Stomach smooth muscle (tissue), 2 donors: ENCODE measurements around the gene TRPM2.

Experiments used
- H3K27ac ChIP-seq: one replicate; pipeline ENCODE4 v1.7.0; 2013; ENCODE audit warnings: mild to moderate bottlenecking, low read length, inconsistent platforms
- H3K27me3 ChIP-seq, 2 donors: one replicate each; pipeline ENCODE4 v1.7.0; 2013; ENCODE audit warnings: low read length in 2 of 2; ENCODE audit not compliant: insufficient read depth in 2 of 2, control insufficient read depth in 1 of 2
- H3K36me3 ChIP-seq, 2 donors: one replicate each; pipeline ENCODE4 v1.7.0; 2013; ENCODE audit warnings: low read length in 2 of 2; ENCODE audit not compliant: control insufficient read depth in 2 of 2, insufficient read depth in 2 of 2
- H3K4me1 ChIP-seq: one replicate; pipeline ENCODE4 v1.7.0; 2013; ENCODE audit warnings: low read length; ENCODE audit not compliant: control insufficient read depth, insufficient read depth
- H3K4me3 ChIP-seq, 2 donors: one replicate each; pipeline ENCODE4 v1.7.0; 2013; ENCODE audit warnings: low read length in 2 of 2
- H3K9ac ChIP-seq, 2 donors: one replicate each; pipeline ENCODE4 v1.7.0; 2013; ENCODE audit warnings: low read length in 2 of 2, mild to moderate bottlenecking in 1 of 2
- H3K9me3 ChIP-seq, 2 donors: one replicate each; pipeline ENCODE4 v1.7.0; 2013; ENCODE audit warnings: low read length in 2 of 2; ENCODE audit not compliant: control insufficient read depth in 2 of 2
- donor health status: healthy.
- donor health status: Pancreatic carcinoma.

TRPM2 gene

DNA sequence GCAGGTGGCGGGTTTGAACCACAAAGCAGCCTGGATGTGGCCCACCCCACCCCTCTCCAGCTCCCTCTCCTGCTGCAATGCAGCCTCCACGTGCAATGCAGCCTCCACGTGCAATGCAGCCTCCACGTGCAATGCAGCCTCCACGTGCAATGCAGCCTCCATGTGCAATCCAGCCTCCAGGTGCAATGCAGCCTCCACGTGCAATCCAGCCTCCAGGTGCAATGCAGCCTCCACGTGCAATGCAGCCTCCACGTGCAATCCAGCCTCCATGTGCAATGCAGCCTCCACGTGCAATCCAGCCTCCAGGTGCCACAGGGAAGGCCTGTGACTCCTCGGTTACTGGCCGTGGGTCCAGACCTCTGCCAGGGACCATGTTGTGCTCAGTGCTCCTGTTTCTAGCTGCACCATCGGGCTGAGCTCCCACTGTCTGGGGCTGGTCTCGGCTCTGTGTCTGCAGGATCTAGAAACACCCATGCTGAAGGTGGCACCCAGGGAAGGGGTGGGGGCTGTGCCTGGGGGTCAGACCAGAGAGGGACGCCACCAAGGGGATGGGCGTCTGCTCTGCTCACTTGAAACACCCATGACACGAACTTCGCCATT lies 90.0 kb downstream of the TRPM2 start:
- H3K9ac ChIP-seq = no peak overlapping the region
- H3K27ac ChIP-seq = no peak overlapping the region
- peaks cover 17% of the 10 kb centered on the region for H3K4me1 ChIP-seq
- H3K27me3 ChIP-seq = no peaks in the 10 kb centered on the region
- no peak overlapping the region for H3K4me3 ChIP-seq
- H3K36me3 ChIP-seq = no peaks in the 10 kb centered on the region
- no peaks in the 10 kb centered on the region for H3K9me3 ChIP-seq

DNA sequence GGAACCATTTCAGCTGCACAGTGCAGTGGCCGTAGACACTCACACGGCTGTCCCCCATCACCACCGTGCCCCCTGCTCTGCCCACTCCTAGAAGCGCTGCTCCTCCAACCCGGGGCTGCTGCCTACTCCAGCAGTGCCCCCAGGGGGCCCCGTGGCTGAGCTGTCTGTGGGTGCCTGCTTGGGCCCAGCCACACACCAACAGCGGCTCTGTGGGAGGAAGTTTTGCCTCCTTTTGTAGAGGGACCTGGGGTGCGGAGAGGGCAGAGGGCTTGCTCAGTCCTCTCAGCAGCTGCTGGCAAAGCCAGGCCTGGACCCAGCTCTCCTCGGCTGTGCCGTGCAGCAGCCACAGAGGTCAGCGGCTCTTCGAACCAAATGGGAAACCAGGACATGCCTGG lies 90.5 kb downstream of the TRPM2 start:
- H3K27ac ChIP-seq = no peak overlapping the region
- H3K4me1 ChIP-seq = peaks cover 18% of the 10 kb centered on the region
- no peaks in the 10 kb centered on the region for H3K9me3 ChIP-seq
- H3K9ac ChIP-seq = no peak overlapping the region
- no peaks in the 10 kb centered on the region for H3K27me3 ChIP-seq
- H3K36me3 ChIP-seq = no peaks in the 10 kb centered on the region
- H3K4me3 ChIP-seq = no peak overlapping the region

DNA sequence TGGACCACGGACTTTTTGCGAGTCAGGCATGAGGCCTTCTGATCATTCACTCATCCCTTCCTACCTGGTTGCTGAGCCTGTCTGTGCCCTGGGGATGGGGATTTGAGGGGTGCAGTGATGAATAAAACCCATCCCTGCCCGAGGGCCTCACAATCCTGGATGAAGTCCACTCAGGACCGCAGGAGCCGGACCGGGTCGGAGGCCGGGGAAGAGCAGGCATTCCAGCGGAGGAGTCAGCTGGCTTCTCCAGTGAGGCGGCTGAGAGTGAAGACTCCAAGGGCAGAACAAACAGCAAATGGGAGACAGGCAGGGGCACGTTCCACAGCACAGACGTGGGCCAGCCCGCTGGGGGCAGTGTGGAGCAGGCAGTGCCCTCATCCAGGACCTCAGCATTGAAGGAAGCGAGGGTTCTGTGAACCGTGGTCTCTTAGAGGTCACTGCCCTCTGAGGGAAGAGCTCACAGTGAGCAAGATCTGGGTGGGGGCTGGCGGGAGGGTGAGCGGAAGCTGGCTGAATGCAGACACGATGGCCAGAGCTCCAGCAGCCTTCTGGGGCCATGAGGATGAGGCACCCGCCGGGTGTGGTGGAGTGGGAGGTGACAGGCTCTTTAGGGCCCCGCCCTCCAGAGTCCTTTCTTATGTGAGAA lies 91.0 kb downstream of the TRPM2 start:
- H3K27me3 ChIP-seq = no peaks in the 10 kb centered on the region
- no peak overlapping the region for H3K4me3 ChIP-seq
- no peak overlapping the region for H3K9ac ChIP-seq
- peaks cover 18% of the 10 kb centered on the region for H3K4me1 ChIP-seq
- H3K27ac ChIP-seq = no peak overlapping the region
- H3K36me3 ChIP-seq = no peaks in the 10 kb centered on the region
- H3K9me3 ChIP-seq = no peaks in the 10 kb centered on the region

DNA sequence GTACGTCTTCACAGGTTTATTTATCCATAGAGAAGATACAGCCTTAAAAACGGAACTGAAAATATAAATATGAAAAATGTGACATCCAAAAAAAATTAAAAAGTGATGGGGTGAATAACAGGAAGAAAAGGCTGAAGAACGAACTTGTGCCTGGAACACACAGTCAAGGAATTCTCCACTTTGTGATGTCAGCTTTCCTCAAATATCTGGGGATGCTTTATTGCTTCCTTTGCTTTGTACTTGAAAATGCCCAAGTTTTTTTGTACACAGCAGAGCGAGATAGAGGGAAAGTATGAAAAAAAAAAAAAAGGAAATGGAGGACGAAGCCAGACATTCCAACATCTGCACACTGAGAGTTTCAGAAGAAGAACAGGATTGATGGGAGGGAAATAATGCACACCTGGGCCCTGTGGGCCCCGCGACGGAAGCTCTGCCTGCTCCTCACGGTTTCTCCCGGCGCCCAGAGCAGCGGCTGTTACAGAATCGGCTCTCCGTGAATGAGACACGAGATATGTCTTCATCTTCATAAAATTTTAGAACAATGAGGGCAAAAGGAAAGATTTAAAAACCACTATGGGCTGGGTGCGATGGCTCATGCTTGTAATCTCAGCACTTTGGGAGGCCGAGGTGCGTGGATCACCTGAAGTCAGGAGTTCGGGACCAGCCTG lies 91.9 kb downstream of the TRPM2 start:
- no peaks in the 10 kb centered on the region for H3K36me3 ChIP-seq
- no peak overlapping the region for H3K9ac ChIP-seq
- H3K9me3 ChIP-seq = no peaks in the 10 kb centered on the region
- no peak overlapping the region for H3K27ac ChIP-seq
- no peaks in the 10 kb centered on the region for H3K27me3 ChIP-seq
- H3K4me1 ChIP-seq = peaks cover 24% of the 10 kb centered on the region
- H3K4me3 ChIP-seq = no peak overlapping the region

DNA sequence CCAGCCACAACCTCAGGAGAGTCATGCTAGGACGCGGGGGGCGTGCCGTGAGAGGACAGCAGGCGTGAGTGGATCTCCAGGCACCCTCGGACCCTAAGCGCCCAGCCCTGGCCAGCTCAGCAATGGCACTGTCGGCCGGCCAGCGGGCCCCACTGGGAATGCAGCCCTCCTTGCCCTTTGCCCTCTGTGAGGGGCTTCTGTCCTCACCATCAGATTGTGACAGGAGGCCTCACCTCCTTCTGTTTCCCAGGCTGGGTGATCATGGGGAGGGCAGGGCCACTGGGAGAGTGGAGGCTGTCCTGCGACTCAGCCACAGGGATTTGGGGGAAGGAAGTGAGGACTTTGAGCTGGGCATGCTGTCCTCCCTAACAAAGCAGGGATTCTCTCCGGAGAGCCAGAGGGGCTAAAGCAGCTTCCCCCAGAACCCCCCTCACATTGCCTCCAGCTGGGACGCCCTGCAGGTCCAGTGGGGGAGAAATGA lies 95.3 kb downstream of the TRPM2 start:
- Histone ChIP-seq H3K27ac (peak overlapping the region; percentile 55), H3K27me3 (no peaks in the 10 kb centered on the region), H3K9ac (no peak overlapping the region), H3K4me1 (peaks cover 23% of the 10 kb centered on the region), H3K9me3 (no peaks in the 10 kb centered on the region), H3K36me3 (no peaks in the 10 kb centered on the region), H3K4me3 (no peak overlapping the region)

DNA sequence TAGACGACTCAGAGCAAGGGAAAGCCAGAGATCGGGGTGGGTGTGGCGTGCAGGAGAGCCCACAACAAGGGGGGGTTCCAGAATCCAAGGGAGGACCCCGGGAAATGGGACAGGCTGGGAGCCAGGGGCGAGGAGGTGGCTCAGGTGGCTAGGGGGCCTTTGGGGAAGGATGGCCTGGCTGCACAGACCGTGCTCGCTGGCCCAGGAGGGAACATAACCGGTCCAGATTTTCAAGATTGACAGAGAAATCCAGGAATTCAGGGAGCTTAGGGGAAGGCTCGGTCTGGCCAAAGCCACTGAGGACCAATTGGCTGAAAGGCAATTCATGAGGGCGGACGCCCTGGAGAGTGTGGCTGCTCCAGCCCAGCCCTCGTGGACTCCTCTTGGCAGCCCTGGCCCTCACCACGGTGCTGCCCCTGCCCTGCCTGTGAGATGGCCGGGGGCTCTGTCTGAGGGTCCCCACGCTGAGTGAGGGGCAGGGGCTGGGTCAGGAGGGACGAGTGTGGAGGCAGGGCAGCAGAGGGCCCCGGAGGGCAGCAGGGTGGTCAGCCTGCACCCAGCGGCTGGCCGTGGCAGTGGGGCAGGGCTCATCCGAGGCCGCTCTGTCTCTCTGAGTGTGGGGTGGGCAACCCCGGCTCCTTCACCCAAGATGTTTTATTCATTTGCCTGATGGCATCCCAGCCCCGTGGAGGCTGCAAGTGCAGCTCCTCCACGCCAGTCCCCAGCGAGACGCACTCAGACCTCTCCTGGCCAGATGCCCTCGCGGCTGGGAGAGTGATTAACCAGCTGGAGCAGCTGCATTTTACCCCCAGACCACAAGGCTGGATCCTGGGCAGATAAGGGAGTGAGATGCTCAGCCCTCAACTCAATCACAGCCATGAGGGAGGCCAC lies 96.3 kb downstream of the TRPM2 start:
- no peak overlapping the region for H3K9ac ChIP-seq
- no peaks in the 10 kb centered on the region for H3K27me3 ChIP-seq
- H3K9me3 ChIP-seq = peaks cover 3% of the 10 kb centered on the region in 2 donors

DNA sequence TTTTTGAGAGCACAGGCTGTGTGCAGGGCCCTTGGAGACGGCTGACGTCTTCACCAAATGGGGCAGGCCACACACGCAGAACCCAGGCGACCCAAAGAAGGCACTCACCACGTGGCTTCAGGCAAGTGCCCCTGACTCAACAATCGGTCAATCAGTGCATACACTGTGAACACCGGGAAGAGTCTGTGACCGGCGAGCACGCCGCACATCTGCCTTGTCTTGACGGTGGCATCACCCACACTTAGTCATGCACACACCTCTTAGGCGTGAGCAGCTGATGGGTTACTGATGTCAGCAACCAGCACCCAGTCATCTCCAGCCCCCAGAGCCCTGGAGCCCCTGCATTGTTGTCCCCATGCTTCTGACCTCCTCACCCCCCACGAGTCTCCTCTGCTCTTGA lies 97.0 kb downstream of the TRPM2 start:
- Histone ChIP-seq H3K36me3 (no peaks in the 10 kb centered on the region), H3K9me3 (peaks cover 3% of the 10 kb centered on the region in 2 donors), H3K9ac (no peak overlapping the region), H3K4me3 (no peak overlapping the region), H3K4me1 (peaks cover 23% of the 10 kb centered on the region), H3K27ac (no peak overlapping the region), H3K27me3 (no peaks in the 10 kb centered on the region)

More for the DNA sequence above, 96.3 kb downstream of the TRPM2 start:
- no peaks in the 10 kb centered on the region for H3K36me3 ChIP-seq
- H3K4me1 ChIP-seq = peaks cover 23% of the 10 kb centered on the region
- no peak overlapping the region for H3K27ac ChIP-seq
- H3K4me3 ChIP-seq = no peak overlapping the region

DNA sequence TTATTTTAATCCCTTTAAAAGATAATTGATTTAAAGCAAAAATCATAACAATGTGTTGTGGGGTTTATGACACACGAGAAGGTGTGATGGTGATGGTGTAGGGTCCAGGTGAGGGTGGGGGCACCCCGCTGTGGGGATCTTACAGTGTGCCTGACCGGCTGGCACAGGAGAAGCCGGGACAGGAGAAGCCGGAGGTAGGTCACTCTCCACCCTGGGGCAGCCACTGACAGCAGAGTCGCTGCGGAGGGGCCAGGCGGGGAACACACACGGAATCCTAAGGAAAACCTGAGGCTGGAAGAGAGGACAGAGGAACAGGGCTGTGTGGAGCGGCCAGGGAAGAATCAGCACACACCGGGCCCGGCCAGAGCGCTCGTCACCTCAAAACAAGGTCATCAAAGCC lies 97.6 kb downstream of the TRPM2 start:
- Histone ChIP-seq H3K36me3 (no peaks in the 10 kb centered on the region), H3K9me3 (peaks cover 3% of the 10 kb centered on the region in 2 donors), H3K9ac (no peak overlapping the region), H3K27ac (no peak overlapping the region), H3K4me3 (no peak overlapping the region), H3K4me1 (peaks cover 26% of the 10 kb centered on the region), H3K27me3 (no peaks in the 10 kb centered on the region)

DNA sequence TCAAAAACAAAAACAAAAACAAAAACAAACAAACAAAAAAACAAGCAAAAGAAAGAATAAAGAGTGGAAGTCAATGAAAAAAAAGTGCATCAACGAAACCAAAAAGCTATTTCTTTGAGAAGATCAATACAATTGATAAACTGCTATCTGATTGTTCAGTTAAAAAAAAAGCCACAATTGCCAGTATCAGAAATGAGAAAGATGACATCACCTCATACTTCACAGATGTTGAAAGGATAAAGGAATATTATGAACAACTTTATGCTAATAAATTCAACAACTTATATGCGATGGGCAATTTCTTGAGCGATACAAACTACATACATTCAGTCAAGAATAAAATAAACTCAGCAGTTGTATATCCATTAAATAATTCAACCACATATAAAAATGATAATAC lies 99.7 kb downstream of the TRPM2 start:
- no peak overlapping the region for H3K4me3 ChIP-seq

DNA sequence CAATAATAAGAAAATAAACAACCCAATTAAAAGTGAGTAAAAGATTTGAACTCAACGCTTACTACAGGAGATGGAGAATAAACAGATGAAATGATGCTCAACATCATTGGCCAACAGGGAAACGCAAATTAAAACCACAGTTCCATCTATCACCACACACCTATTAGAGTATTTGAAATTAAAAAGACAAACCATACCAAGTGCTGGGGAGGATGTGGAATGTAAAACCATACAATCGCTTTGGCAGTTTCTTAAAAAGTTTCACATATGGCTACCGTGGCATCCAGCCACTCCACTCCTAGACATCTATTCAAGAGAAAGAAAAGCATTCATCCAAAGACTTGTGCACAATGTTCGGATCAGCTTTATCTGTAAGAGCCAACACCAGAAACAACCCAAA lies 100.6 kb downstream of the TRPM2 start:
- no peaks in the 10 kb centered on the region for H3K27me3 ChIP-seq
- H3K9me3 ChIP-seq = peaks cover 3% of the 10 kb centered on the region in 2 donors
- no peak overlapping the region for H3K27ac ChIP-seq
- peaks cover 39% of the 10 kb centered on the region for H3K4me1 ChIP-seq
- H3K4me3 ChIP-seq = no peak overlapping the region
- H3K36me3 ChIP-seq = peaks cover 0 to 8% of the 10 kb centered on the region in 2 donors
- H3K9ac ChIP-seq = no peak overlapping the region

More for the DNA sequence above, 99.7 kb downstream of the TRPM2 start:
- Histone ChIP-seq H3K27me3 (no peaks in the 10 kb centered on the region), H3K9ac (no peak overlapping the region), H3K4me1 (peaks cover 46% of the 10 kb centered on the region), H3K36me3 (peaks cover 0 to 8% of the 10 kb centered on the region in 2 donors), H3K27ac (no peak overlapping the region), H3K9me3 (peaks cover 3% of the 10 kb centered on the region in 2 donors)
